HG03378 (cell line): ENCODE measurements around the gene NEK9.

Source experiments
- ATAC-seq: cut with Tn5 transposase; IDR thresholded peaks from one replicate; pipeline ENCODE4 v1.9.1; 2021; ENCODE audit warnings: mild to moderate bottlenecking, moderate library complexity; ENCODE audit not compliant: unreplicated experiment

Gene NEK9

DNA sequence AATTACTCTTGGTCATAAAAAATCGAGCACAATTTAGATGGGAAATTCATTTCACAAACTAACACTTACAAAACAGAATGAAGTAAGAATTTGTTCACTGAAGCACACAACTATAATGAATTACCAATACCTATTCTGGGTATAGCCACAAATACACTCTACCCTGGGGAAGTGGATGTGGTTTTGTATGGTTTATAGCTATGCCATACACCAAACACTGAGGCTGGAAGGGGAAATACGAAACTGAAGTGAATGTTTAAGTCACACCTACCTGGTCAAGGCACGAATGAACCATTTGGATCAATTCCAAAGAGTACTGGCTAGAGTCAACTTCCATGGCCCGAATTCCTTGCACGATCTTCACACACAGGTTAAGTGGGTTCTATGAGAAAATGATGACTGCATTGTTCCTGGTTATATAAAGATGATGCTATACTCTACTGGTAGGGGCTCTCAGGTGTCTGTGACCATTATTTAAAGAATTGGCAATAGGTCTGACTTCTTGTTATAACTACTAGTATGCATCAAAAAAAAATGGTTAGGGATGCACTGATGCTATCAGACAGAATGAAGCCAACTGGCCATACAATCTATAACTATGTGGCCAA is 12.8 kb downstream of the NEK9 start:
- ATAC-seq: no peak

GRCh38 chr14:75109877-75110276 is 17.0 kb downstream of the NEK9 start:
- no peak for ATAC-seq

- ATAC-seq: no peak
Measured at GRCh38 chr14:75107186-75107585, 19.7 kb downstream of the NEK9 start.

DNA sequence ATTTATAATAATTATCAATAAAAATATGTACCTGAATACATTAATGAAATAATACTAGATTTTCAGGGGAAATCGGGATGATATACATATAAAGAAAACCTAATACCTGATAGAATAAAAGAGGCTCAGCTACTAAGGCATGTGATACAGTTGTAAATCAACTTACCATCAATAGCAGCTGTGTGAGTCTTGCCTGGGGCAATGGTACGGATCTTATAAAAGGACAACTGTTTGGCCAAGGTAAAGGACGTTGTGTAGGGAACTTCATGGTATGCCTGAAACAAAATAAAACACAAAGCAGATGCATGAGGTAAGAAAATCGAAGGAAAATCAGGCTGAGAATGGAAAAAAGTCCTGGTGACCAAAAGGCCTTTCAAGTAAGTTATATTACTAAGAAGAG is 25.4 kb downstream of the NEK9 start:
- no peak for ATAC-seq

DNA sequence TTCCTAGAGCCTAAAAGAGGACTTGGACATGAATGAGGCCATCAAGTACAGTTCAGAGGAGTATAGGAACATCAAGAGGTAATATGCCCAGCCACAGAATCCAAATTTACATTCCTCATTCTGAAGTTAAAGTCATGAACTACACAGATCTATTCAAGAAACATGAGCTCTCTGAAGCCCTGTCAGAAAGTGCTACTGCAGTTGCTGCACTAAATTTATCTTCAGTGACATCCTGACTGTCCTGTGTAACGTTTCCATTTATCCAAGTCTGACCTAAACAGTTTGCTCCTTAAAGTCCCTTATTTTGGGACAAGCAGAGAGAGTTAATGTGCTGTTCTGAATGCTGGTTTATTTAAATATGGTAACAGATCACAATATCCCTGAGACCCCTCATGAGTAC is 28.2 kb downstream of the NEK9 start:
- no peak for ATAC-seq

- ATAC-seq: no peak
Measured at GRCh38 chr14:75098212-75098611, 28.6 kb downstream of the NEK9 start.

DNA sequence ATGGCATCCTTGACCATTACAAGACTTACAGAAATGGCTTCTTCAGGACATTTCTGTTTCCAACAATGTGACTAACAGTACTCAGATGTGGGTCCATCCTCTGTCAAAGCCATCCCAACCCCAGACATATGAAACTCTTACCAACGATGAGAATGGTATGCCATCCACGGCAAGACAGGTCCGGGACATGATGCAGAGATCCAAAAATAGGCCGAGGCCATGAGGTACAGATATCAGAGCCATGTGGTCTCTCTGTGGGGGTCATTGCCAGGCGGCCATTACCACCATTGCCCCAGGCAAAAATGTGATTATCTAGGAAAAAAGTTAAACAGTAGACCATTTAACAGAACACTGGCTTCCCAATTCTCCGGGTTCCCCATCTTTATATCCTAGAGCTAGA is 29.9 kb downstream of the NEK9 start:
- ATAC-seq: no peak

DNA sequence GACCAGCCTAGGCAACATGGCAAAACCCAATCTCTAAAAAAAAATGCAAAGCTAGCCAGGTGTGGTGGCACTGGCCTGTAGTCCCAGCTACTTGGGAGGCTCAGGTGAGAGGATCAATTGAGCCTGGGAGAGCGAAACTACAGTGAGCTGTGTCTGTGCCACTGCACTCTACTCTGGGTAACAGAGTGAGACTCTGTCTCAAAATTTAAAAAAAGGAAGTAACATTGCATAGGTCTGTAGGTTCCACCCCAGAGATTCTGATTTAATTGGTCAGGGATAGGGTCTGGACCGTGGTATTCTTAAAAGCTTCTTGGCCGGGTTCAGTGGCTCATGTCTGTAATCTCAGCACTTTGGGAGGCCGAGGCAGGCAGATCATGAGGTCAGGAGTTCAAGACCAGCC is 31.2 kb downstream of the NEK9 start:
- ATAC-seq: no peak

DNA sequence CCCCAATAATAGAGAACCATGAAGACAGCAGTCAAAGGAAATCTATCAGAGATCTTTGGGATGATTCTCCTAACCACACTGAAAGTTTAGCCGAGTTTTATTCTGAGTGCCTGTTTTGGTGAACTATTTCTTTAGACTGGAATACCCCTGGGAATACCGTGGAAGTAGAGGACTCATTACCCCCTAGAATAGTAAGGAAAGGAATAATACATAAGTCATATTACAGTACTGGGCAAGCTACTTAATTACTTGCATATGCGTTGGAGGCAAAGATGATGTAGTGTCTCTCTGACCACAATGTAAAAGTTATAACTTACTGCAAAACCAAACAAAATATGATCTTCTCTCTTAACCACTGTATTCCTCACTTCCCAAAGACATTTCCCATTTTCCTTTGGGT is 32.0 kb downstream of the NEK9 start:
- no peak for ATAC-seq

DNA sequence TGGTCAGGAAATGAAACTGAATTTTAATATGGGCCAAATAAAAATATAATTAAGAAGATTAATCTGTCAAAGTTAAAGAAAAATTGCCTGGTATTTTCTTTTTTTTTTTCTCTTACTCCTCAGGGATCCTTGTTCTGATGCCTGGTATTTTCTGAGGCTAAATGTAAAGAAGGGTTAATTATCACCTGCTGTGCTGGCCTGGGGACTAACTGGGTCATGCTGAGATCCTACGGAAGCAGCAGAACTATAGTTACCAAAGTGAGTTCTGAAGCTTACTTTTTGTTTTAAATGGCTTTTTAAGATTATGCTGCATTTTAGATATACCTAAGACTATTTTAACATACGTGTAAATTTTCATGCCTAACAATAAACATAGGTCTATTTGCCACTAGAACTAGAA is 34.1 kb downstream of the NEK9 start:
- no peak for ATAC-seq

GRCh38 chr14:75091251-75091650 is 35.6 kb downstream of the NEK9 start:
- no peak for ATAC-seq

DNA sequence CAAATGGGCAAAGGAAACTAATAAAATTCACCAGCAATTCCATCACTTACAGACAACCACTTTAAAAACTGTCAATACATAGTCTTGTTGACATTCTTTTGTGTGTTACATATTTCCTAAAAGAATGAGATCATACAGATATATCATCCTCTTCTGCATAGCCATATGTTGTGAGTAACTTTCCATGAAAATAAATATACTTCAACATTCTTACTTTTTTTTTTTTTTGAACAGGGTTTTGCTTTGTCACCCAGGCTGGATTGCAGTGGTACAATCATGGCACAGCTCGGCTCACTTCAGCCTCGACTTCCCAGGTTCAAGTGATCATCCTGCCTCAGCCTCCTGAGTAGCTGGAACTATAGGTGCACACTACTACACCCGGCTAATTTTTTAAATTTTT is 36.5 kb downstream of the NEK9 start:
- ATAC-seq: no peak

DNA sequence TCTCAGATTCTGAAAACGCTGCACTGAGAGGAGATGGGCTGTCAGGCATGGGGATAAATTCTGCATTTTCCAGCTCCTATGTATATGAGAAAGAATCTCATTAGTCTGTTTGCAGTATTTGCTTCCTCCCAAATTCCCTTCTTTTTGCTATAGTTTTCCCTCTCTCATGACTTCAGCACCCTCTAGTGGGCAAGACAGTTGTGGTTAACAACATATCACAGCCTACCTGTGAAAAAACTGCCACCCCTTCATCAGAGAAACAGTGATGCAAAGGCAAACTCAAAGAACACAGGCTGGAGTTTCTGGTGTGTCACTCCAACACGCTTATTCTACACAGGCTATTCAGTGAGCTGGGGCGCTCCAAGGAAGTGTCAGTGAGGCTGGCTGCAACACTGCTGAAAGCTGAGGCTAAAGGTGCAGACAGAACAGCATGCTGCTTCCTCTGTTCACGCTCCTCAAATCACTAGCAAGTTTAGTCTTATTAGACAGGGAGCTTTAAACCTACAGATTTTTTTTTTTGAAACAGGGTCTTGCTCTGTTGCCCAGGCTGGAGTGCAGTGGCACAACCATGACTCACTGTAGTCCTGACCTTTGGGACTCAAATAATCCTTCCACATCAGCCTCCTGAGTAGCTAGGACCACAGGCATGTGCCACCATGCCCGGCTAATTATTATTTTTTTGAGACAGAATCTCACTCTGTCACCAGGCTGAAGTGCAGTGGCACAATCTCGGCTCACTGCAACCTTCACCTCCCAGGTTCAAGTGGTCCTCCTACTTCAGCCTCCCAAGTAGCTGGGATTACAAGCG is 38.1 kb downstream of the NEK9 start:
- no peak for ATAC-seq

DNA sequence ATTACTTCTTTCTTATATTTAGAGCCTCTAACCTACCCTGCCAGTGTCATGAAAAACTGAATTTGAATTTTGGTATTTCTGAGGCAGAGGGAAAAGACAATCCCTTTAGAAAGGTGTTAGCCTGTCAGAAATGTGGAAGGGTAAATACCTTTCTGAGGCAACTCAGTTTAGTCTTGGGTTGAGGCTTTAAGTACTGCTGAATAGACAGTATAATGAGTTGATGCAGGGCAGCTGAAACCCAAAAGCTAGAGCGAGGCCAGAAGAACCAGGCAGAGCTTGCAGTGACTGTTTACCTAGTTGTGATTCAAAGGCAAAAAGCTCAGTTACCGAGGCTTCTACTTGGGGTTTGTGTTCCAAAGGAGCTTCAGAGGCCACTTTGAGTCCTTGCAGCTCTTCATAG is 38.7 kb downstream of the NEK9 start:
- no peak for ATAC-seq

- ATAC-seq: no peak
Measured at GRCh38 chr14:75084513-75084912, 42.3 kb downstream of the NEK9 start.

DNA sequence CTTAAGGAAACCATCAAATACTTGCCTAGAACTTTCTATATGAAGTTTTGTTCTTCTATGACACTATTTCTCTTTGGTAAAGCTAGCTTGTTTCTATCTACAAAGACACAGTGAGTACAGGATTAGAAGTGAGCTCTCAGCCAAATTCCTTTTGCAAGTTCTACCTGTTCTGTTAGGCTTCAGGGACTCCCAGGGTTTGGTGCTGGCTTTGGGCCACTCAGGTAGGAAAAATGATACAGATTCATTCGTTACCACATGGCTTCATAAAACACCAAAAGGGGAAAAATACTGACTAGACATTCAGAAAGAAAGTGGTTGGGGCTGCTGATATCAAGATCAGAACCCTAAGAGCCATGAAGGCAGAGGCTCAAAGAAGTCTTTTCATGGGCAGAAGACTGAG is 43.6 kb downstream of the NEK9 start:
- ATAC-seq: no peak

- no peak for ATAC-seq
Measured at GRCh38 chr14:75081660-75082229, 45.1 kb downstream of the NEK9 start.

DNA sequence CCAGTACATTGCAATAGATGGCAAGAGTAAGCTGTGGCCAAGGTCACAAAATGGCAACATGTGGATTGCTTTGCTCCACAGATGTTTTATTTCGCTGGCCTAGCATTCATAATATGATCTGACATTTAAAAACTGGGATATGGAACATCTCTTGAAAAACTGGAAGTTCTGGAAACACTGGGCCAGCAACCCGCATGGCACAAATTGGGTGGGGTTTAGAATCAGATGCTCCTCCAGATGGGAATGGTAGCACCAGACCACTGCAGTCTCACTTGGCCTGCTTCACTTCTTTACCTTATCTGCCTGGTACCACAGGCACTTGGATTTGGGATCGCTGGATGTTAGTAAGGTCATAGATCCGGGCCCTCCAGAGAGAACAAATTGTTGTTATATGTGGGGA is 47.3 kb downstream of the NEK9 start:
- no peak for ATAC-seq

- no peak for ATAC-seq
Measured at GRCh38 chr14:75077794-75078193, 49.1 kb downstream of the NEK9 start.

GRCh38 chr14:75070383-75070782 is 56.5 kb downstream of the NEK9 start:
- ATAC-seq: no peak

DNA sequence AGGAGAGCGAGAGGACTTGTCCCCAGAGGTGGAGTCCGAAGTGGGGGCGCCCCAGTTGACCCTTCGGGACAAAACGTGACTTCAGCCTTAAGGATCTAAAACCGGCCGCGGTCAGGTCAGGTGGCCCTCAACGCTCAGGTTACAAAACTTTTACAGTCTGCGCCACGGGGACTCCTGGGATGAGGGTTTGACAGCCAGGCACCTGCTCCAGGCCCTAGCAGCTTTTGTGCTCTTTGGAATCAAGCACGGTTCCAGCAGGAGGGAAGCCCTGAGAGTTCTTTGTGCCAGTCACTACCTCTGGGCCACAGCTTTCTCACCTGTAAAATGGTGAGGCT is 57.1 kb downstream of the NEK9 start:
- ATAC-seq: no peak

- ATAC-seq: no peak
Measured at GRCh38 chr14:75069121-75069810, 57.6 kb downstream of the NEK9 start, which contains the start of gene ZC2HC1C. Gene ZC2HC1C, plus strand, starts transcription at chr14:75069641. Its CDS starts 933 bp downstream, at chr14:75070574.
